GM23338 (cell line): Measurements from ENCODE around the gene PQBP1. TPM values are rescaled to one million over a fixed set of nuclear protein-coding genes. Genes with fewer than 3 reads are reported as not detected.
A peak's percentile ranks its signal among the peaks of the same experiment; 100 is the strongest.

Source experiments
- ATAC-seq: fragments of 200-7000 bp; cut with Tn5 transposase; 3 replicates; pipeline ENCODE4 v1.9.1; 2020
- DNase-seq: peaks from one replicate; pipeline ENCODE4 v3.0.0-alpha.2; 2015; ENCODE audit warnings: low spot score
- H2AFZ ChIP-seq: fragments of 200-600 bp; sonication (generic); 2 replicates; pipeline ENCODE4 v1.8.0; 2016; ENCODE audit warnings: antibody characterized with exemption, mild to moderate bottlenecking, moderate library complexity
- H3F3A ChIP-seq: fragments of 200-600 bp; sonication (generic); replicated peaks from 2 replicates; pipeline ENCODE4 v1.8.0; 2017; ENCODE audit warnings: antibody characterized with exemption, mixed run types, low read depth
- H3K27ac ChIP-seq: fragments of 200-600 bp; sonication (generic); 2 replicates; pipeline ENCODE4 v1.6.1; 2016; ENCODE audit warnings: low read depth
- H3K27me3 ChIP-seq: fragments of 200-600 bp; sonication (generic); 2 replicates; pipeline ENCODE4 v1.8.0; 2016; ENCODE audit warnings: mild to moderate bottlenecking, mixed run types, moderate library complexity; ENCODE audit not compliant: insufficient read depth
- H3K36me3 ChIP-seq: fragments of 200-600 bp; sonication (generic); 2 replicates; pipeline ENCODE4 v1.8.0; 2016; ENCODE audit warnings: mild to moderate bottlenecking; ENCODE audit not compliant: insufficient read depth
- H3K4me1 ChIP-seq: fragments of 200-600 bp; sonication (generic); 2 replicates; pipeline ENCODE4 v1.8.0; 2016; ENCODE audit warnings: mild to moderate bottlenecking, moderate library complexity; ENCODE audit not compliant: insufficient read depth
- H3K4me2 ChIP-seq: fragments of 200-600 bp; sonication (generic); 2 replicates; pipeline ENCODE4 v1.7.1; 2017; ENCODE audit warnings: mixed run types
- H3K4me3 ChIP-seq: fragments of 200-600 bp; sonication (generic); 2 replicates; pipeline ENCODE4 v1.6.1; 2016; ENCODE audit warnings: mixed run types
- H3K79me2 ChIP-seq: fragments of 200-600 bp; sonication (generic); replicated peaks from 2 replicates; pipeline ENCODE4 v1.8.0; 2017; ENCODE audit warnings: mild to moderate bottlenecking; ENCODE audit not compliant: insufficient read depth
- H3K9me2 ChIP-seq: fragments of 200-600 bp; sonication (generic); 2 replicates; pipeline ENCODE4 v1.8.0; 2017; ENCODE audit not compliant: insufficient read depth
- H4K20me1 ChIP-seq: fragments of 200-600 bp; sonication (generic); replicated peaks from 2 replicates; pipeline ENCODE4 v1.8.0; 2017; ENCODE audit warnings: mild to moderate bottlenecking; ENCODE audit not compliant: insufficient read depth
- H3K27ac Mint-ChIP-seq: 2 replicates; pipeline ENCODE4 v1.8.0; 2020; ENCODE audit warnings: inconsistent platforms, mild to moderate bottlenecking, moderate library complexity, mixed read lengths
- H3K27me3 Mint-ChIP-seq: 3 replicates; pipeline ENCODE4 v1.8.0; 2022; ENCODE audit warnings: low read depth, mild to moderate bottlenecking, moderate library complexity, mixed read lengths, inconsistent platforms; ENCODE audit not compliant: insufficient read depth, poor library complexity
- H3K36me3 Mint-ChIP-seq: 3 replicates; pipeline ENCODE4 v1.8.0; 2021; ENCODE audit warnings: low read depth, mild to moderate bottlenecking, inconsistent platforms, moderate library complexity, mixed read lengths
- H3K4me1 Mint-ChIP-seq: 3 replicates; pipeline ENCODE4 v1.8.0; 2020; ENCODE audit warnings: mild to moderate bottlenecking, inconsistent platforms, mixed read lengths
- H3K4me3 Mint-ChIP-seq: 3 replicates; pipeline ENCODE4 v1.8.0; 2021; ENCODE audit warnings: moderate library complexity, mild to moderate bottlenecking, inconsistent platforms, mixed read lengths
- H3K9me3 Mint-ChIP-seq: 3 replicates; pipeline ENCODE4 v1.8.0; 2020; ENCODE audit warnings: moderate library complexity, mild to moderate bottlenecking, inconsistent platforms, mixed read lengths
- EZH2 ChIP-seq: fragments of 200-600 bp; sonication (generic); IDR thresholded peaks from one replicate; pipeline ENCODE4 v1.8.0; 2017; ENCODE audit warnings: antibody characterized with exemption, mild to moderate bottlenecking, low read depth; ENCODE audit not compliant: unreplicated experiment
- JUNB ChIP-seq: IDR thresholded peaks from one replicate; pipeline ENCODE4 v1.6.1; 2016; ENCODE audit warnings: antibody characterized with exemption; ENCODE audit not compliant: unreplicated experiment
- NANOG ChIP-seq: IDR thresholded peaks from 2 replicates; pipeline ENCODE4 v1.6.1; 2016; ENCODE audit warnings: antibody characterized with exemption, borderline replicate concordance
- ZNF331 ChIP-seq: fragments of 250-450 bp; sonication (Bioruptor Pico); IDR thresholded peaks from 2 replicates; pipeline ENCODE4 v1.5.0; 2020; ENCODE audit warnings: low read depth, mild to moderate bottlenecking, moderate library complexity
- ZNF462 ChIP-seq: fragments of 250-450 bp; sonication (Bioruptor Pico); IDR thresholded peaks from 2 replicates; pipeline ENCODE4 v1.5.0; 2020; ENCODE audit warnings: mild to moderate bottlenecking, moderate library complexity
- polyA plus RNA-seq: library from polyadenylated mRNA; unstranded; fragments of >200 nt; fragmentation: Nextera tagmentation; extraction: Ambion mirVana; gene quantifications from 2 replicates; pipeline ENCODE4 v1.2.1, GENCODE V29; 2016
- total RNA-seq: library from RNA; depleted of rRNA; stranded (reverse); fragments of >200 nt; shearing (Covaris generic); gene quantifications from 2 replicates; pipeline ENCODE4 v1.2.3, GENCODE V29; 2014
- TF ChIP-seq, protein P1 (sequence below): IDR thresholded peaks from one replicate; pipeline ENCODE4 v1.6.1; 2018; ENCODE audit warnings: antibody characterized with exemption; ENCODE audit not compliant: unreplicated experiment
- TF ChIP-seq, protein P2 (sequence below), 2 experiments: fragments of 200-600 bp in 1 of 2; sonication (generic) in 1 of 2; conservative IDR thresholded peaks; 2 replicates each; pipeline versions ENCODE4 v1.5.1 to v1.6.1; 2016 to 2017; ENCODE audit warnings: antibody characterized with exemption in 2 of 2, low read depth in 2 of 2, mild to moderate bottlenecking in 2 of 2, moderate library complexity in 1 of 2

The PQBP1 gene
- total and polyA plus RNA-seq, 2 experiments from 2014 or later: 63.4 to 130 TPM

- no peak for TF ChIP-seq ZNF462 (CRISPR knock-in tag)
- TF ChIP-seq, protein P1, sequence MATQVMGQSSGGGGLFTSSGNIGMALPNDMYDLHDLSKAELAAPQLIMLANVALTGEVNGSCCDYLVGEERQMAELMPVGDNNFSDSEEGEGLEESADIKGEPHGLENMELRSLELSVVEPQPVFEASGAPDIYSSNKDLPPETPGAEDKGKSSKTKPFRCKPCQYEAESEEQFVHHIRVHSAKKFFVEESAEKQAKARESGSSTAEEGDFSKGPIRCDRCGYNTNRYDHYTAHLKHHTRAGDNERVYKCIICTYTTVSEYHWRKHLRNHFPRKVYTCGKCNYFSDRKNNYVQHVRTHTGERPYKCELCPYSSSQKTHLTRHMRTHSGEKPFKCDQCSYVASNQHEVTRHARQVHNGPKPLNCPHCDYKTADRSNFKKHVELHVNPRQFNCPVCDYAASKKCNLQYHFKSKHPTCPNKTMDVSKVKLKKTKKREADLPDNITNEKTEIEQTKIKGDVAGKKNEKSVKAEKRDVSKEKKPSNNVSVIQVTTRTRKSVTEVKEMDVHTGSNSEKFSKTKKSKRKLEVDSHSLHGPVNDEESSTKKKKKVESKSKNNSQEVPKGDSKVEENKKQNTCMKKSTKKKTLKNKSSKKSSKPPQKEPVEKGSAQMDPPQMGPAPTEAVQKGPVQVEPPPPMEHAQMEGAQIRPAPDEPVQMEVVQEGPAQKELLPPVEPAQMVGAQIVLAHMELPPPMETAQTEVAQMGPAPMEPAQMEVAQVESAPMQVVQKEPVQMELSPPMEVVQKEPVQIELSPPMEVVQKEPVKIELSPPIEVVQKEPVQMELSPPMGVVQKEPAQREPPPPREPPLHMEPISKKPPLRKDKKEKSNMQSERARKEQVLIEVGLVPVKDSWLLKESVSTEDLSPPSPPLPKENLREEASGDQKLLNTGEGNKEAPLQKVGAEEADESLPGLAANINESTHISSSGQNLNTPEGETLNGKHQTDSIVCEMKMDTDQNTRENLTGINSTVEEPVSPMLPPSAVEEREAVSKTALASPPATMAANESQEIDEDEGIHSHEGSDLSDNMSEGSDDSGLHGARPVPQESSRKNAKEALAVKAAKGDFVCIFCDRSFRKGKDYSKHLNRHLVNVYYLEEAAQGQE: no peak
These were observed 1.1 kb upstream of the PQBP1 start (continued) for GRCh38 chrX:48896611-48897011.

- no peak for TF ChIP-seq JUNB
- TF ChIP-seq, protein P2, sequence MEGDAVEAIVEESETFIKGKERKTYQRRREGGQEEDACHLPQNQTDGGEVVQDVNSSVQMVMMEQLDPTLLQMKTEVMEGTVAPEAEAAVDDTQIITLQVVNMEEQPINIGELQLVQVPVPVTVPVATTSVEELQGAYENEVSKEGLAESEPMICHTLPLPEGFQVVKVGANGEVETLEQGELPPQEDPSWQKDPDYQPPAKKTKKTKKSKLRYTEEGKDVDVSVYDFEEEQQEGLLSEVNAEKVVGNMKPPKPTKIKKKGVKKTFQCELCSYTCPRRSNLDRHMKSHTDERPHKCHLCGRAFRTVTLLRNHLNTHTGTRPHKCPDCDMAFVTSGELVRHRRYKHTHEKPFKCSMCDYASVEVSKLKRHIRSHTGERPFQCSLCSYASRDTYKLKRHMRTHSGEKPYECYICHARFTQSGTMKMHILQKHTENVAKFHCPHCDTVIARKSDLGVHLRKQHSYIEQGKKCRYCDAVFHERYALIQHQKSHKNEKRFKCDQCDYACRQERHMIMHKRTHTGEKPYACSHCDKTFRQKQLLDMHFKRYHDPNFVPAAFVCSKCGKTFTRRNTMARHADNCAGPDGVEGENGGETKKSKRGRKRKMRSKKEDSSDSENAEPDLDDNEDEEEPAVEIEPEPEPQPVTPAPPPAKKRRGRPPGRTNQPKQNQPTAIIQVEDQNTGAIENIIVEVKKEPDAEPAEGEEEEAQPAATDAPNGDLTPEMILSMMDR (conservative IDR thresholded peaks at IDR 0.05; ENCODE audit: low read depth in 2 of 2): no peak
- no peak for TF ChIP-seq EZH2
- no peak for TF ChIP-seq ZNF331 (CRISPR knock-in tag)
- no peak for TF ChIP-seq NANOG
- Histone ChIP-seq H3K4me1 (no peaks in the 10 kb centered on the region; the same call in 1 of the 2 replicates), H2AFZ (0 out of 2 replicates have a peak overlapping the region, but pooled peaks have one; percentile 52), H3K27me3 (no peaks in the 10 kb centered on the region), H3F3A (no peaks in the 10 kb centered on the region), H3K4me3 (peak overlapping the region; percentile 83), H3K36me3 (no peaks in the 10 kb centered on the region; the same call in 1 of the 2 replicates), H4K20me1 (no peaks in the 10 kb centered on the region), H3K9me2 (no peaks in the 10 kb centered on the region), H3K27ac (peak overlapping the region; percentile 97), H3K4me2 (peak overlapping the region; percentile 93), H3K79me2 (peaks cover 41% of the 10 kb centered on the region)
- peak overlapping the region; percentile 97 for H3K27ac Mint-ChIP-seq
- H3K36me3 Mint-ChIP-seq: peaks cover 37% of the 10 kb centered on the region
- DNase-seq (peak; percentile 93), ATAC-seq (peak; percentile 65)
- H3K27me3 Mint-ChIP-seq: no peaks in the 10 kb centered on the region
- no peaks in the 10 kb centered on the region; the same call in 2 of the 3 replicates for H3K4me1 Mint-ChIP-seq
- H3K4me3 Mint-ChIP-seq: peak overlapping the region; percentile 88
- H3K9me3 Mint-ChIP-seq: no peaks in the 10 kb centered on the region
These were observed 539 bp upstream of the PQBP1 start for GRCh38 chrX:48897157-48897624.
